CD4-positive, alpha-beta T cell treated with Interleukin-4 for 1 hour (primary cell): ENCODE measurements around the gene PHTF1.

ENCODE experiments used
- DNase-seq, 2 donors: peaks; one replicate each; pipeline ENCODE4 v3.0.0-alpha.2; 2020 to 2022

Gene PHTF1

GRCh38 chr1:113759333-113760101 lies at the start of gene PHTF1:
Gene PHTF1, minus strand, starts transcription at chr1:113759486. Its CDS starts 783 bp downstream, at chr1:113758703.
- peak; percentile 56 to 72 for DNase-seq

DNA sequence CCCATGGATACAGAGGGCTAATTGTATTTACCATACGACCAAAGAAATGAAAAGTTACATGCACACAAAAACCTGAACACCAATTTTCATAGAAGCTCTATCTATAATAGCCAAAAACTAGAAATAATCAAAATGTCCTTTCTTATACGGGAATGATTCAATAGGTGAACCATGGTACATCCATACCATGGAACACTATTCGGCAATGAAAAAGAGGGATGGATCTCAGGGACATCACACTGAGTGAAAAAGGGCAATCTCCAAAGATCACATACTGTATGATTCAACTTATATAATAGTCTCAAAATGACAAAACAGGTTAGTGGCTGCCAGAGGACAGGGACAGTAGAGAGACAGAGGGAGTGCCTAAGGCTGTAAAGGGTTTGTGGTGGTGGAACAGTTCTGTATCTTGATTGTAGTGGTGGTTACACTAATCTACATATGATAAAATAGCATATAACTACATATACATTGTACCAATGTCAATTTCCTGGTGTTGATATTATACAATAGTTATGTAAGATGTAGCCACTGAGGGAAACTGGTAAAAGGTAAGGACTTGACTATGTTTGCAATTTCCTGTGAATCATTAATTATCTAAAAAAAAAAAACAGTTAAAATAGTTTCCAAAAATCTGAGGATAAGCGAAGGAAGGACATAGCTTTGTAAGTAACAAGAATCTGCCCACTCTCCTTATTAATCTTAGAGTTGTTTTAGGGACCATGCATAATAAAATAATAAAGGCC lies 49.3 kb upstream of the PHTF1 start:
- peak in 1 of 2 donors; percentile 19 for DNase-seq

- no peak for DNase-seq
Observed at GRCh38 chr1:113805639-113806038, 46.4 kb upstream of the PHTF1 start.

DNA sequence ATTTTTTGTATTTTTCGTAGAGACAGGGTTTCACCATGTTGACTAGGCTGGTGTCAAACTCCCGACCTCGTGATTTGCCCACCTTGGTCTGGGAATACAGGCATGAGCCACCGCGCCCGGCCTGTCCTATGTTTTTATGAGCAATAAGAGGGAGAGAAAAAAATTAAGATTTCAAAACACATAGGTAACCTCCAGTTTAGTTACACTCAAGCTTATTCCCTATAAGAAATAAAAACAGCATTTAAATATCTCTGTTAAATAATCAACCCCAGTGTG lies 45.9 kb upstream of the PHTF1 start:
- no peak for DNase-seq

GRCh38 chr1:113804421-113805255 lies 45.4 kb upstream of the PHTF1 start:
- DNase-seq, result no peak

DNA sequence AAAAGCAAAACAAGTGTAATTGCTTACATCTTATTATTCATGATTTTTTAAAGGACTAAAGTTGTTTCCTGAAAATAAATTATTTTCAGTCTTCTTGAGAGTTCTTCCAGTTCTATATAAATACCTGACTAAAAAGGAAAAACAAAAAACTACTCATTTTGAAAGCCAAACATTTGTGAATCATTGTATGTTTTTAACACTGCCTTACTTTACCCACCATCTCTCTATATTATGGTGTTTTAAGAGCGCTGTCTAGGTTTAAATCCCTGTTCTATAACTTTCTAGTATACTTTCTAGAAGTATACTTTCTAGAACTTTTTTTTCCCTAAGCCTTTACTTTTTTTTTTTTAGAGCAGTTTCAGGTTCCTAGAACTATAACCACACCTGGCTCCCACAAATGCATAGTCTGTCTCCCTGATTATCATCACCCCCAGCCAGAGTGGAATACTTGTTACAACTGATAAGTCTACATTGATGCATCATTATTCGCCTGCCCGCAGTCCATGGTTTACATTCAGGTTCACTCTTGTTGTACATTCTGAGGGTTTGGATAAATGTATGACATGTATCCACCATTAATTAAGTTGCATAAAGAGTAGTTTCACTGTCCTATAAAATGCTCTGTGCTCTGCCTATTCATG lies 43.2 kb upstream of the PHTF1 start:
- DNase-seq, result no peak

- no peak for DNase-seq
Observed at GRCh38 chr1:113800487-113800886, 41.2 kb upstream of the PHTF1 start.

- DNase-seq, result no peak
Observed at GRCh38 chr1:113797472-113797871, 38.2 kb upstream of the PHTF1 start.

GRCh38 chr1:113793878-113794834 lies 34.9 kb upstream of the PHTF1 start:
- no peak for DNase-seq

- DNase-seq, result no peak
Observed at GRCh38 chr1:113792986-113793385, 33.7 kb upstream of the PHTF1 start.

GRCh38 chr1:113792471-113792870 lies 33.2 kb upstream of the PHTF1 start:
- peak in 1 of 2 donors; percentile 37 for DNase-seq

- no peak for DNase-seq
Observed at GRCh38 chr1:113788802-113789201, 29.5 kb upstream of the PHTF1 start.

- no peak for DNase-seq
Observed at GRCh38 chr1:113787663-113788062, 28.4 kb upstream of the PHTF1 start.

- no peak for DNase-seq
Observed at GRCh38 chr1:113786069-113786468, 26.8 kb upstream of the PHTF1 start.

DNA sequence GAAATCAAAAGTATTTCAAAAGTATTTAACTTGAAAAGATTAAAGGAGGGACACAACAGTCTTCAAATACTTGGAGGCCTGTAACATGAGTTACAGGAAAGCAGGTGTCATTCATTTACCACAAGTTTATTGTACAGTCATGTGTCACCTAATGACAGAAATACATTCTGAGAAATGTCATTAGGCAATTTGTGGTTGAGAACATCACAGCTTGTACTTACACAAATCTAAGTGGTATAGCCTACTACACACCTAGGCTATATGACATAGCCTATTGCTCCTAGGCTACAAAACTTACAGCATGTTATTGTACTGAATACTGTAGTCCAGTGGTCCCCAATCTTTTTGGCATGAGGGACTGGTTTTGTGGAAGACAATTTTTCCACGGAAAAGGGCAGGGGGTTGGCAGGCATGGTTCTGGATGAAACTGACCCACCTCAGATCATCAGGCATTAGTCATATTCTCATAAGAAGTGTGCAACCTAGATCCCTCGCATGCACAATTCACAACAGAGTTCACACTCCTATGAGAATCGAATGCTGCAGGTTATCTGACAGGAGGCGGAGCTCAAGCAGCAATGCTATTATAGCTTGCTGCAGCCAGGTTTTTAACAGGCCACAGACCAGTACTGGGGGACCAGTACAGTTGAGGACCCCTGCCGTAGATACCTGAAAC lies 25.0 kb upstream of the PHTF1 start:
- DNase-seq, result peak in 1 of 2 donors; percentile 67

DNA sequence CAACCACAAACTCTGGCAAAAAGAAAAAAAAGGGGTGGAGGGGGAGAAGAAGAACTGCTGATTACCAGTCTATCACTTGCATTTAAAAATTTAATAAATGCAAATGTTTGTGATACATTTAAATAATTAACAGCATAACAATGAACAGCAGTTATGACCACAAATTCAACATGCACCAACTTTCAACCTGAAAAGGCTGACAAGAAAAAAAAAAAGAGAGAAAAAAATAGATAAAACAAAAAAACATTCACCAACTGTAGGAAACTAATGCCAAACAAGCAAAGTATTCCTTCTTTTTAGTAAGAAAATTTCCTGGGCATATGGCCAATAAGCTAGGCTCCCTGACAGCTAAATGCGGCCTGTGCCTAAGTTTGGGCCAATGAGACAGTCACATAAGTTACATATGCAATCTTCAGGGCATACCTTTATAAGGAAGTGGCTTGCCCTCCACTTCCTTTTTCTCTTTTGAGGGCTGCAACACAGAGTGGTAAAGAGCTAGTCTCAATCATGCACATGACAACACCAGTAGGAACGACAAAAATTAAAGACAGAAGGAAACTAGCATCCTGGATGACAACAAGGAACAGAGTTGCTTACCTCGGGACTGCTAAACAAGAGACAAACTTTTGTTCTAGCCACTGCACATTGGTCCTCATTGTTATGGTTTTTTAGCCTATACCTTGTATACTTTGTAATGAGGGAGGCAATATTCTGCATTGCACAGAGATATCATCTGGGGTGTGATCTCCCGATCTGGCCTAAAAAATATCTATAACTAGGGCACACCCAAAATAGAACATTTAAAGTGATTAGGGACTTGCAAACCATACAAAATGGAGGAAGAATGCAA lies 24.2 kb upstream of the PHTF1 start:
- DNase-seq, result peak; percentile 59 to 77

- DNase-seq, result no peak
Observed at GRCh38 chr1:113782406-113782805, 23.1 kb upstream of the PHTF1 start.

DNA sequence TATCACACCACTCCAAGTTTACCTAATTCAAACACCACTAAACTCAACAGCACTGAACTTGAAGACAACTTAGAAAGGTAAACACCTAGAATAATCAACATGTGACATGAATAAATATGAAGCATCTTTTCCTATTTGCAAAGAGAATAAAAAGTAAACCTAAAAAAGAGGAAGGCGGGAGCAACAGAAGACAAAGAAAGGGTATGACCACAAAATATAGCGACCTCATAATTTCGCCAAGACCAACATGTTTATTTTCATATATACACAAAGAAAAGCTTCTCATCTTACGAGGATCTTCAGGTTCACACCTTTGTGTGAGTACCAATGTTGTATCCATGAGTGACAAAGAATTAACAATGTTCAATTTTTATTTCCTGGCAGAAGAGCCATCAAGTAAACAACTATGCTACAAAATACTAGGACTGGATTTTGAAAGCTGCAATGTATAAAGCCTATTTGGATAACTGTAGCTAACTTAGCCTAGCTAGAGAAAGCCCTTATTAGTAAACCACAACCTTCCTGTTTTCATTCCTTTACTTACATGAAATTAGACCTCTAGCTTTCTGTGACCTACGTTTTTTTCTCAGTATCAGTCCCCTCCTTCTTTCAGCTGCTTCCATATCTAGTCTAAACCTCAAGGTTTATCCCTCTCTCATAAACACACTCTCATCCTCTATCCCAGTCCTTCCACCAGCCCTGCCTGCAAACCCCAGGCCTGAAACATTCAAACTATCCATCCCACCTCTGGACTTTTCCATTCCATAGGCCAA lies 21.3 kb upstream of the PHTF1 start:
- DNase-seq, result peak in 1 of 2 donors; percentile 46

DNA sequence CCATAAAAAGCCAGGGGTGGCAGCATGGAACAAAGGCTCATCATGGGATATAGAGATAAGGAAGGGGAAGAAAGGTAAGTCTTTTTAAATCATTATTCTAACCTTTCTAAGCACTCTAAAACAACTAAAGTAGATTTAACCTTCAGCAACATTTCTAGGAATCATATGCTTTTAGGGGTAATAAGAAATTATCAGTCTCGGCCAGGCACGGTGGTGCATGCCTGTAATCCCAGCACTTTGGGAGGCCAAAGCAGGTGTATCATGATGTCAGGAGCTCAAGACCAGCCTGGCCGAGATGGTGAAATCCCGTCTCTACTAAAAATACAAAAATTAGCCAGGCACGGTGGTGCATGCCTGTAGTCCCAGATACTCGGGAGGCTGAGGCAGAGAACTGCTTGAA lies 20.3 kb upstream of the PHTF1 start:
- DNase-seq, result no peak
